Breast epithelium (tissue), 3 donors: ENCODE data around the gene TRIM27.

Source experiments
- POLR2A ChIP-seq: fragments of 450-650 bp; IDR thresholded peaks from one replicate; pipeline ENCODE4 v1.6.1; 2016; ENCODE audit warnings: antibody characterized with exemption, mild to moderate bottlenecking, moderate library complexity
- POLR2AphosphoS5 ChIP-seq, 3 donors: sonication (generic); formaldehyde crosslinking; IDR thresholded peaks; one replicate each; pipeline ENCODE4 v1.6.1; 2017; ENCODE audit warnings: antibody characterized with exemption in 3 of 3
- TF ChIP-seq, protein P1 (sequence below), 3 donors: fragments of 450-650 bp; IDR thresholded peaks; one replicate each; pipeline ENCODE4 v1.5.1; 2016 to 2017; ENCODE audit warnings: antibody characterized with exemption in 3 of 3, mild to moderate bottlenecking in 3 of 3, moderate library complexity in 3 of 3

DNA sequence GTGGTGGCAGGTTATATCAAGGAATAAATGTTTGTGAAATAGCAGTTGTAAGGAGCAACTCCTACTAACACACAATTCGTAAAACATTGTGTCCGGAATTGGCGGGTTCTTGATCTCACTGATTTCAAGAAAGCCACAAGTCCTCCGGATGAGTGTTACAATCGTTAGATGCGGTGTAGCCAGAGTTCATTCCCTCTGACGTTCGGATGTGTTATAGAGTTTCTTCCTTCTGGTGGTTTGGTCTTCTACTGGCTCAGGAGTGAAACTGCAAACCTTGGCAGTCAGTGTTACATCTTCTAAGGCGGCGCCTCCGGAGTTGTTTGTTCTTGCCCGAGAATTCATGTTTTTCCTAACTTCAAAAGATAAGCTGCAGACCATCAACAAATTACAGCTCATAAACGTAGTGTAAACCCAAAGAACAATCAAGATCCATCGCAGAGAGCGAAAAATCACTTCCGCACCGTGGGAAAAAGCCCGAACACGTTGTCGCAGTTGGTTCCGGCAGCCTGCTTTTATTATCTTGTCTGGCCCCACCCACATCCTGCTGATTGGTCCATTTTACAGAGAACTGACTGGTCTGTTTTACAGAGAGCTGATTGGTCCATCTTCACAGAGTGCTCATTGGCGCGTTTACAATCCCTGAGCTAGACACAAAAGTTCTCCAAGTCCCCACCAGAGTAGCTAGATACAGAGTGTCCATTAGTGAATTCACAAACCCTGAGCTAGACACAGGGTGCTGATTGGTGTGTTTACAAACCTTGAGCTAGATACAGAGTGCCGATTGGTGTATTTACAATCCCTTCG lies 58.2 kb downstream of the TRIM27 start:
- TF ChIP-seq, protein P1, sequence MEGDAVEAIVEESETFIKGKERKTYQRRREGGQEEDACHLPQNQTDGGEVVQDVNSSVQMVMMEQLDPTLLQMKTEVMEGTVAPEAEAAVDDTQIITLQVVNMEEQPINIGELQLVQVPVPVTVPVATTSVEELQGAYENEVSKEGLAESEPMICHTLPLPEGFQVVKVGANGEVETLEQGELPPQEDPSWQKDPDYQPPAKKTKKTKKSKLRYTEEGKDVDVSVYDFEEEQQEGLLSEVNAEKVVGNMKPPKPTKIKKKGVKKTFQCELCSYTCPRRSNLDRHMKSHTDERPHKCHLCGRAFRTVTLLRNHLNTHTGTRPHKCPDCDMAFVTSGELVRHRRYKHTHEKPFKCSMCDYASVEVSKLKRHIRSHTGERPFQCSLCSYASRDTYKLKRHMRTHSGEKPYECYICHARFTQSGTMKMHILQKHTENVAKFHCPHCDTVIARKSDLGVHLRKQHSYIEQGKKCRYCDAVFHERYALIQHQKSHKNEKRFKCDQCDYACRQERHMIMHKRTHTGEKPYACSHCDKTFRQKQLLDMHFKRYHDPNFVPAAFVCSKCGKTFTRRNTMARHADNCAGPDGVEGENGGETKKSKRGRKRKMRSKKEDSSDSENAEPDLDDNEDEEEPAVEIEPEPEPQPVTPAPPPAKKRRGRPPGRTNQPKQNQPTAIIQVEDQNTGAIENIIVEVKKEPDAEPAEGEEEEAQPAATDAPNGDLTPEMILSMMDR (IDR thresholded peaks at IDR 0.05): no peak
- TF ChIP-seq POLR2AphosphoS5 (IDR thresholded peaks at IDR 0.05): no peak
- TF ChIP-seq POLR2A: no peak
